GM19452 (cell line): ENCODE data around the gene MSH3.
"Not testable (repeated sequence)": the region's sequence is repeated elsewhere in the genome, so short reads cannot be mapped to it uniquely, and the experiment has no call there.

Experiments used
- ATAC-seq: cut with Tn5 transposase; IDR thresholded peaks from one replicate; pipeline ENCODE4 v1.9.1; 2021; ENCODE audit not compliant: unreplicated experiment

MSH3 gene

GRCh38 chr5:80884929-80885328 lies 230.5 kb downstream of the MSH3 start:
- ATAC-seq, result no peak

GRCh38 chr5:80885396-80886000 lies 231.0 kb downstream of the MSH3 start:
- no peak for ATAC-seq

DNA sequence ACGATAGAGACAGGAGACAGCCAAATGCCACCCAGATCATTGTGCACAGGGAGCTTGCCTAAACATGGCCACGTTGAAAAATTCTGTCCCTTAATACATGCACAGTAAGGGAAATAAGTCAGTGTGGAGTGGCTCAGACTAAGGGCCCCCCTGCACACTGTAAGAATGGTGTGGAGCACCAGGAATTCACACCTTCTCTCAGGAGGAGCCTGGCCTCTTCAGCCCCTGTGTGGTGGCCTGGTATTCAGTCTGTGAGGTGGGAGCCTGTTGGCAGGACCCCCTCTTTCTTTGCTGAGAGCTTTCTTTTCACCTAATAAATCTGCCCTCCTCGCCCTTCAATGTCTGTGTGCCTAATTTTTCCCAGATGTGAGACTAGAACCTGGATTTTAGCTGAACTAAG lies 239.6 kb downstream of the MSH3 start:
- ATAC-seq, result no peak

- no peak for ATAC-seq
These were observed 241.1 kb downstream of the MSH3 start for GRCh38 chr5:80895523-80895922.

DNA sequence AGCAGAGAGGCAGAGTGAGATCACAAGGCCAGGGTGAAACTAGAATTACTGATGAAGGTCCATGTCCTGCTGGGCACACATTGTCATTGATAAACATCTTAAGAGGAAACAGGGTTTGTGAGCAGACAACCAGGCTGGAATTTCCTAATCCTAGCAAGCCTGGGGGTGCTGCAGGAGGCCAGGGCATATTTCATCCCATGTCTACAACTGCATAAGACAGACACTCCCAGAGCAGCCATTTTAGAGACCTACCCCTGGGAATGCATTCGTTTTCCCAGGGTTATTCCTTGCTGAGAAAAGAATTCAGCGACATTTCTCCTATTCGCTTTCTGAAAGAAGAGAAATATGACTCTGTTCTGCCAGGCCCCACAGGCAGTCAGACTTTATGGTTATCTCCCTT lies 248.2 kb downstream of the MSH3 start:
- not testable (repeated sequence) for ATAC-seq

DNA sequence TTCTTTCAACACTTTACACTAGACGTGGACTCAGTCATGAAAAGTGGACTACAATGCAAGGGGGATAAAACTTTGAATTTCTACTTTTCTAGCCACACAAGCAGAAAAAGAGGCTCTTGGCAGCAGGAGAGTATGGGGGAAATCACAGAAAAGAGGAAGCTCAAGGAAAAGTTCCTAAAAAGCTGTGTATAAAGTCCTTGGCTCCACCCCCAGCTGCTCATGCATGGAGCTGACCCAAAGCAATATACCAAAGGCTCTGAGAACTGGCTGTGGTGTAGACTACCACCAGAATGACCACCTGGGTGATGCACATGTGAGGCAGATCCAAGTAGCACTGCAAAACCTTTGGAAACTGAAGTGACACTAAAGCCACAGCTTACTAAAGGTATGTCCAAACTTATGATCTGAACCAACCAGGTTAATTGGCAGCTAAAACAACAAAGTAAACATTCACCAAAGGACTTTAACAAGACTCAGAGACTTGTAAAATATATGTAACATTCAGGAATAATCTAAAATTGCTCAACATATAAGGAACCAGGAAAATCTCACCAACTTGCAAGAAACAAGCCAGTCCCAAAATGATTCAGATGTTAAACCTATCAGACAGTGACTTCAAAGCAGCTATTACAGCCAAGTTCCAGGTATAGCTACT lies 250.2 kb downstream of the MSH3 start:
- ATAC-seq, result no peak

- no peak for ATAC-seq
These were observed 251.0 kb downstream of the MSH3 start for GRCh38 chr5:80905405-80905804.

- ATAC-seq, result no peak
These were observed 258.0 kb downstream of the MSH3 start for GRCh38 chr5:80912479-80912878.

- ATAC-seq, result no peak
These were observed 261.3 kb downstream of the MSH3 start for GRCh38 chr5:80915716-80916115.

DNA sequence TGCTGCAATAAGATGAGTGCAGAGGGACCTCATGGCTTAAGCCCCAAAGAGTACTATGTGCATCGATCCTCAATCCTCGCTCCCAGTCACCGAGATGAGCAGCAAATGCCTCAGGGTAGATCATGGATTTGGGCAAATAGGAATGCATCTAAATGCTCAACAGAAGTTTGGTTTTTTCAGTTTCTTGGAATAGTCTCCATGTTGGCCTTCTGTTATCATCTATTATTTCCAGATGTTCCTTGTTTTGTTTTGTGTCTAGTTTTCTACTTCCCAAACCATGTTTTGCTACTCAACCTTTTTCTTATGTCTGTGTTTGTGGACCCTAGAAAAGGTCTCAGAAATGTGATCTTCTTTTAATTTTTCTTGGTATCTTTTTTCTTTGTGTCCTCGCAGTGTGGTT lies 262.2 kb downstream of the MSH3 start:
- ATAC-seq, result no peak

- ATAC-seq, result no peak
These were observed 263.2 kb downstream of the MSH3 start for GRCh38 chr5:80917631-80918030.

DNA sequence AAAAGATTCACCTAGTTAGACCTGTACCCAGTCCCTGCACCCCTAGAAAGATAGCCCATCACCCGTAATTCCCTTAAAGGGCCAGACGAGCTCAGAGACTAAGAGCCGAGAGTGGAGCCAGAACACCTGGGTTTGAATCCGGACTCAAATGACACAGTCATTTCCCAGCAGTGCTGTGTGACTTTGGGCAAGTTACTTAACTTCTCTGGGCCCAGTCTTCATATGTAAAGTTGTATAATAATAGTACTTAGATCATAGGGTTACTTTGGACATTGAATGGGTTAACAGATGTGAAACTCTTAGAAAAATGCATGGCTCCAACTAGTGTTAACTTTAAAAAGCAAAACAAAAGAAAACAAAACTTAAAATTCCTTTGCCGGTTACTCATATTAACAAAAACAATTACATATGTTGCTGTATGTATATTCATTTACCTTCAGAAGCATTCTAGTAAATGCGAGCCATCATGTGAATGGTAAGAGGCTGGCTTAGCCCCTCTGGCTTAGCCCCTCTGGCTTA lies 265.3 kb downstream of the MSH3 start:
- no peak for ATAC-seq

DNA sequence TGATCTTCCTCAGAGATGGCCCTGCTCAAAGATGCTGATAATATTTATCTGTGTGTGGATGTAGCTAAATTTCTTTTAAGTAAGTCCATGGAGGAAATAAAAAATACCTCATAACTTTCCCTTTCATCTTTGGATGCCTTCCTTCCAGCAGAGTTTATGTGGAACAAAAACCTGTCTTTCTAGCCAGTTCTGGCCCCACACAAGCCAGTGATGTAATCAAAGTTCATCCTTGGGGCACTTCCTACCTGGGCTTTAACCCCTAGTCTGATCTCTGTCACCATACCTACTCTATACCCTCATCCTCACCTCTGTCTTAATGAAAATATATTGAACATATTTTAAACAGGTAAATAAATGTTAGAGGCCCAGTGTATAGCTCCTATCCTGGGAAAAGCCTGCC lies 265.9 kb downstream of the MSH3 start:
- no peak for ATAC-seq

DNA sequence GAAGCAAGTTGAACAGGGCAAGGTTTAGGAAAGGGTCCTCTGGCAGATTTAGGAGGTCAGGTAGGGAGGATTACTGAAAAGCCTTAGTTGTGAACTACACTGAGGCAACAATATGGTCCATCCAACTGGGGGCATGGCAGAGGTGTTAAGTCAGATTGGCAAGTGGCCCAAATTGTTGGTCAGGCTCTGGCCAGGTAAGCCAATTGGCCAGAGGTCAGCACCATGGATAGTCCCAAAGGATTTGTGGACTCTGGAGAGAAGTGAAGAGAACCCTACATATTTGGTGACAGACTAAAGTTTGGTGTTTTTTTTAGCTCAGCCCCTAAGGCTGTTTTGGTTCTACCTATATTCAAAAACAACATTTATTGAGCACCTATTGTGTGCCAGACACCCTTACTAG lies 266.6 kb downstream of the MSH3 start:
- ATAC-seq, result no peak

- ATAC-seq, result no peak
These were observed 271.5 kb downstream of the MSH3 start for GRCh38 chr5:80925931-80926330.
